HG03457 (cell line): ENCODE data around the gene NKD1.

Experiments
- ATAC-seq: cut with Tn5 transposase; IDR thresholded peaks from one replicate; pipeline ENCODE4 v1.9.1; 2021; ENCODE audit warnings: moderate number of reproducible peaks; ENCODE audit not compliant: unreplicated experiment

The NKD1 gene

GRCh38 chr16:50670476-50670875 lies 122.3 kb downstream of the NKD1 start:
- ATAC-seq: no peak

- no peak for ATAC-seq
These were observed 123.6 kb downstream of the NKD1 start for GRCh38 chr16:50671644-50672260.

GRCh38 chr16:50673496-50674275 lies 125.5 kb downstream of the NKD1 start:
- no peak for ATAC-seq

- no peak for ATAC-seq
These were observed 126.6 kb downstream of the NKD1 start for GRCh38 chr16:50674831-50675230.

- ATAC-seq: no peak
These were observed 127.8 kb downstream of the NKD1 start for GRCh38 chr16:50675686-50676610.

- no peak for ATAC-seq
These were observed 128.6 kb downstream of the NKD1 start for GRCh38 chr16:50676684-50677225.

GRCh38 chr16:50677351-50677750 lies 129.2 kb downstream of the NKD1 start:
- ATAC-seq: no peak

GRCh38 chr16:50678531-50678930 lies 130.3 kb downstream of the NKD1 start:
- ATAC-seq: no peak

GRCh38 chr16:50679266-50679665 lies 131.1 kb downstream of the NKD1 start:
- no peak for ATAC-seq

GRCh38 chr16:50679676-50680555 lies 131.7 kb downstream of the NKD1 start:
- no peak for ATAC-seq

- ATAC-seq: no peak
These were observed 132.3 kb downstream of the NKD1 start for GRCh38 chr16:50680556-50680893.

GRCh38 chr16:50681021-50681885 lies 133.1 kb downstream of the NKD1 start, which contains the start of gene SNX20:
TSS of gene SNX20 (minus strand) at chr16:50681312. CDS start at chr16:50677526, 3,786 bp downstream.
- no peak for ATAC-seq

- ATAC-seq: peak; percentile 63
These were observed 135.6 kb downstream of the NKD1 start for GRCh38 chr16:50683689-50684374.

GRCh38 chr16:50684823-50685461 lies 136.7 kb downstream of the NKD1 start:
- ATAC-seq: no peak

- ATAC-seq: no peak
These were observed 137.4 kb downstream of the NKD1 start for GRCh38 chr16:50685462-50686063.

GRCh38 chr16:50688083-50688482 lies 139.9 kb downstream of the NKD1 start:
- ATAC-seq: no peak

- ATAC-seq: no peak
These were observed 140.7 kb downstream of the NKD1 start for GRCh38 chr16:50688867-50689266.

GRCh38 chr16:50690177-50690576 lies 142.0 kb downstream of the NKD1 start:
- no peak for ATAC-seq
